ENCODE measurements around the gene ATP8B4. TPM values are rescaled to one million over a fixed set of nuclear protein-coding genes. Genes with fewer than 3 reads are reported as not detected.

ATP8B4 gene
- total RNA-seq, 1 donor from 2014 or later, result 15.1 TPM

DNA sequence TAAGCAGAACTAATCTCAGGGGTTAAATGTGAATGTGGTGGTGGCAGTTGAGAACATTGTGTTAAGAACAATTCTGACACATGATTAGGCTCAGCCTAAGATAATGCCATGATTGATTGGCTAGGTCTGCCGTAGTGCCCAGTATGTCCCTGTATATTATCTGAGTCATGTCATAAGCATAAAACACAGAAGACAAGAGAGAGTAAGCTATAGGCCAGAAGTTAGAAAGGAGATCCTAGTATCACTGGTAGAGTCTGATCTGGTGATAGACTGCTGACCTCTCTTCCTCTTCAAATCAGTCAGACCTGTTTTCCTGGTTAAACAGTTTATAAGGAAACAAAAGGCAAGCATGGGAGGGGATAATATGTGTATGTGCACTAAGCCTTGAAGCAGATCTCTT is 30.1 kb upstream of the ATP8B4 start:
- TF ChIP-seq, protein P1, sequence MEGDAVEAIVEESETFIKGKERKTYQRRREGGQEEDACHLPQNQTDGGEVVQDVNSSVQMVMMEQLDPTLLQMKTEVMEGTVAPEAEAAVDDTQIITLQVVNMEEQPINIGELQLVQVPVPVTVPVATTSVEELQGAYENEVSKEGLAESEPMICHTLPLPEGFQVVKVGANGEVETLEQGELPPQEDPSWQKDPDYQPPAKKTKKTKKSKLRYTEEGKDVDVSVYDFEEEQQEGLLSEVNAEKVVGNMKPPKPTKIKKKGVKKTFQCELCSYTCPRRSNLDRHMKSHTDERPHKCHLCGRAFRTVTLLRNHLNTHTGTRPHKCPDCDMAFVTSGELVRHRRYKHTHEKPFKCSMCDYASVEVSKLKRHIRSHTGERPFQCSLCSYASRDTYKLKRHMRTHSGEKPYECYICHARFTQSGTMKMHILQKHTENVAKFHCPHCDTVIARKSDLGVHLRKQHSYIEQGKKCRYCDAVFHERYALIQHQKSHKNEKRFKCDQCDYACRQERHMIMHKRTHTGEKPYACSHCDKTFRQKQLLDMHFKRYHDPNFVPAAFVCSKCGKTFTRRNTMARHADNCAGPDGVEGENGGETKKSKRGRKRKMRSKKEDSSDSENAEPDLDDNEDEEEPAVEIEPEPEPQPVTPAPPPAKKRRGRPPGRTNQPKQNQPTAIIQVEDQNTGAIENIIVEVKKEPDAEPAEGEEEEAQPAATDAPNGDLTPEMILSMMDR (IDR thresholded peaks at IDR 0.05), result no peak
- Histone ChIP-seq H3K27me3 (no peaks in the 10 kb centered on the region), H3K4me1 (no peaks in the 10 kb centered on the region), H3K9me3 (no peaks in the 10 kb centered on the region), H3K4me3 (no peak overlapping the region), H3K36me3 (no peaks in the 10 kb centered on the region), H3K27ac (no peak overlapping the region)
- intact Hi-C loops (cut with DNase I), result loop anchor here (10.0 kb wide), 1 partner anchor 254 kb away; no protein-coding TSS in a partner anchor
- DNase-seq (ENCODE audit: low spot score in 2 of 2), result no peak

DNA sequence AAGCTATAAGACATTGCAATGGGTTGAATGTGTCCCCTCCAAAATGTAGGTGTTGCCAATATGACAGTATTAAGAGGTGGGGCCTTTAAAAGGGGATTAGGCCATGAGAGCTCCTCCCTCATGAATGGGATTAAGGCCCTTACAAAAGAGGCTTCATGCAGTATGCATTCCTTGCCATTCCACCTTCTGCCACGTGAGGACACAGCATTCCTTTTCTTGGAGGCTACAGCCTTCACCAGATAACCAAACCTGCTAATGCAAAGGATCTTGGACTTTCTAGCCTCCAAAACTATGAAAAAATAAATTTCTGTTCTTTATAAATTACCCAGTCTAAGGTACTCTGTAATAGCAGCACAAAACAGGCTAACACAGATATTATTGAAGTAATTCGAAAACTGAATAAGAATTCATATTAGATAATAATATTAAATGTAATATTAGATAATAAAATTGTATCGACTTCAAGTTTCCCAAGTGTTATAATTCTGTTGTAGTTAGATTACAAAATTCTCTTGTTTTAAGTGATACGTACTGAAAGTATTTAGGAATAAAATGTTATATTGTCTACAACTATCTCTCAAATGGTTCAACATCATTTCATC is 29.4 kb upstream of the ATP8B4 start:
- Histone ChIP-seq H3K4me3 (no peak overlapping the region), H3K36me3 (no peaks in the 10 kb centered on the region), H3K4me1 (no peaks in the 10 kb centered on the region), H3K27me3 (no peaks in the 10 kb centered on the region), H3K9me3 (no peaks in the 10 kb centered on the region), H3K27ac (no peak overlapping the region)
- DNase-seq (ENCODE audit: low spot score in 2 of 2), result no peak
- intact Hi-C loops (cut with DNase I), result loop anchor here (10.0 kb wide), 1 partner anchor 254 kb away; no protein-coding TSS in a partner anchor
- TF ChIP-seq, protein P1 (IDR thresholded peaks at IDR 0.05), result no peak

DNA sequence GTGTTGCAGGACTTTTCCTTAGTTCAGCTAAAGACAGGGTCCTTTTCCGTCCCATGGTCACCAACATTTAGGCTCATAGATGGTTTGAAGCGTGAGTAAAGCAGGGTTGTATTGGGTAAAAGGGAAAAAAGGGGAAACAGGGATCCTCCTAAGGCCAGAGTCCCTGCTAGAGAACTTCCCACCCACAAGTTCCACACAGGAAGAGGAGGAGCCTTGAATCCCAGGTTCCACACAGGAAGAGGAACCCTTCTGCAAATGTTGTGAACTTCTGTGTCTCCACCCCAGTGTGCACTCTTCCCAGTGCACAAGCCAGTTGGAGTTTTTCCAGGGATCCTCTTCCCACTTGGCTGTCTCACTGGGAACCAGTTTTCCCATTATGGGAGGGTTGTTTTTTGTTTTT is 27.6 kb upstream of the ATP8B4 start:
- H3K27ac ChIP-seq, result no peak overlapping the region
- no peaks in the 10 kb centered on the region for H3K27me3 ChIP-seq
- H3K4me1 ChIP-seq, result no peaks in the 10 kb centered on the region
- DNase-seq (ENCODE audit: low spot score in 2 of 2), result no peak
- H3K9me3 ChIP-seq, result no peaks in the 10 kb centered on the region
- intact Hi-C loops (cut with DNase I), result loop anchor here (10.0 kb wide), 1 partner anchor 252 kb away; no protein-coding TSS in a partner anchor
- no peak overlapping the region for H3K4me3 ChIP-seq
- TF ChIP-seq, protein P1 (IDR thresholded peaks at IDR 0.05), result no peak
- H3K36me3 ChIP-seq, result no peaks in the 10 kb centered on the region

DNA sequence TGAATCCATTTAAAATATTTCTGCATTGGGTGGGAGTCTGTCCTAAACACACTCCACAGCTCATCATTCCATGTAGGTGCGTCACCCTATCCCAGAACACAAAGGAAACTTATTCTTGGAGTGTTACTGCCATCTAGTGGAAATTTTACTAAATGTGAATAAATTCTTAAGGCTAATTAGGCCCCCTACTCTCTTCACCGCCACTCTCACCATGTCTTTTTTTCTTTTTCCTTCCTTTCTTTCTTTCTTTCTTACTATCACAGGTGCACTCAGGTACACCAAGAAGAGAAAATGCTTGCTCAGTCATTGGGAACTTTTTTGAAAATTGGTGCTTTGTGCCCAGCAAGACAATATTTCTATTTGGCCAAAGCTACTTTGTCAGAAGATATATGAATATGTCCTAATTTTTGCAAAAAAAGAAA is 26.4 kb upstream of the ATP8B4 start:
- no peak overlapping the region for H3K27ac ChIP-seq

DNA sequence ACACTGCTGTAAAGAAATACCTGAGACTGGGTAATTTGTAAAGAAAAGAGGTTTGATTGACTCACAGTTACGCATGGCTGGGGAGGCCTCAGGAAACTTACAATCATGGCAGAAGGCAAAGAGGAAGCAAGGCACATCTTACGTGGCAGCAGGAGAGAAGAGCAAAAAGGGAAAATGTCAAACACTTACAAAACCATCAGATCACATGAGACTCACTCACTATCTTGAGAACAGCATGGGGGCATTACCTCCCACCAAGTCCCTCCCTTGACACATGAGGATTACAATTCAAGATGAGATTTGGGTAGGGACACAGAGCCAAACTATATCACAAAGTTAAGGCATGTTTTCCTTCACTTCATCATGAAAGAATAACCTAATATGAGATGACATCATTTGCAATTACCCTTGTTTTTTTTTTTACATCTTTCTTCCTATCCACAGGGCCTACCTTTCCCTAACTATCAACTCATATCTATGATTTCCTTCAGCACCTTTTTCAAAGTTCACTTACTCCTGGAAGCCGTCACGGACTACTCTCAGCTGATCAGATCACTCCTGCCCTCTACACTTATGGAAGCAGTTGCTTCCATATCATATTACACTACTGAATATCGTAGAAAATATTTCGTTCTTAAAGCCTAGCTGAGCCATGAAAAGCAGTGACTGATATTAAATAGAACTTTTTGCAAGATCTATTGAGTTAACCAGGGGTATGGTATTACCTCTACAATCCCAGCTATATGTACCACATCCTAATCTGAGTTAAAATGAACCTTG is 25.5 kb upstream of the ATP8B4 start:
- TF ChIP-seq, protein P1 (IDR thresholded peaks at IDR 0.05), result no peak
- no peak for DNase-seq (ENCODE audit: low spot score in 2 of 2)
- Histone ChIP-seq H3K27ac (no peak overlapping the region), H3K4me3 (no peak overlapping the region), H3K27me3 (no peaks in the 10 kb centered on the region), H3K9me3 (no peaks in the 10 kb centered on the region), H3K4me1 (no peaks in the 10 kb centered on the region), H3K36me3 (no peaks in the 10 kb centered on the region)
- intact Hi-C loops (cut with DNase I), result loop anchor here (1.0 to 10.0 kb wide), 3 partner anchors 250 to 1284 kb away; no protein-coding TSS in a partner anchor

More for the DNA sequence above, 26.4 kb upstream of the ATP8B4 start:
- no peaks in the 10 kb centered on the region for H3K27me3 ChIP-seq
- no peak overlapping the region for H3K4me3 ChIP-seq
- intact Hi-C loops (cut with DNase I), result loop anchor here (1.0 to 10.0 kb wide), 3 partner anchors 251 to 1285 kb away; no protein-coding TSS in a partner anchor
- no peak for DNase-seq (ENCODE audit: low spot score in 2 of 2)
- H3K4me1 ChIP-seq, result no peaks in the 10 kb centered on the region
- H3K9me3 ChIP-seq, result no peaks in the 10 kb centered on the region
- TF ChIP-seq, protein P1 (IDR thresholded peaks at IDR 0.05), result peak; percentile 40 to 59 (median 48)
- H3K36me3 ChIP-seq, result no peaks in the 10 kb centered on the region
